Stomach smooth muscle (tissue), 2 donors: ENCODE measurements around the gene CSF3R.

Source experiments
- H3K27ac ChIP-seq: one replicate; pipeline ENCODE4 v1.7.0; 2013; ENCODE audit warnings: mild to moderate bottlenecking, low read length, inconsistent platforms
- H3K27me3 ChIP-seq, 2 donors: one replicate each; pipeline ENCODE4 v1.7.0; 2013; ENCODE audit warnings: low read length in 2 of 2; ENCODE audit not compliant: insufficient read depth in 2 of 2, control insufficient read depth in 1 of 2
- H3K36me3 ChIP-seq, 2 donors: one replicate each; pipeline ENCODE4 v1.7.0; 2013; ENCODE audit warnings: low read length in 2 of 2; ENCODE audit not compliant: control insufficient read depth in 2 of 2, insufficient read depth in 2 of 2
- H3K4me1 ChIP-seq: one replicate; pipeline ENCODE4 v1.7.0; 2013; ENCODE audit warnings: low read length; ENCODE audit not compliant: control insufficient read depth, insufficient read depth
- H3K4me3 ChIP-seq, 2 donors: one replicate each; pipeline ENCODE4 v1.7.0; 2013; ENCODE audit warnings: low read length in 2 of 2
- H3K9ac ChIP-seq, 2 donors: one replicate each; pipeline ENCODE4 v1.7.0; 2013; ENCODE audit warnings: low read length in 2 of 2, mild to moderate bottlenecking in 1 of 2
- H3K9me3 ChIP-seq, 2 donors: one replicate each; pipeline ENCODE4 v1.7.0; 2013; ENCODE audit warnings: low read length in 2 of 2; ENCODE audit not compliant: control insufficient read depth in 2 of 2
- donor health status: healthy.
- donor health status: Pancreatic carcinoma.

The CSF3R gene

GRCh38 chr1:36467700-36468455 is 14.8 kb downstream of the CSF3R start:
- Histone ChIP-seq H3K27ac (no peak overlapping the region), H3K4me3 (no peak overlapping the region), H3K4me1 (peaks cover 7% of the 10 kb centered on the region), H3K27me3 (no peaks in the 10 kb centered on the region), H3K9ac (no peak overlapping the region), H3K9me3 (no peaks in the 10 kb centered on the region), H3K36me3 (no peaks in the 10 kb centered on the region)

- Histone ChIP-seq H3K27me3 (no peaks in the 10 kb centered on the region), H3K27ac (no peak overlapping the region), H3K36me3 (peaks cover 0 to 4% of the 10 kb centered on the region in 2 donors), H3K4me1 (peaks cover 7% of the 10 kb centered on the region), H3K9me3 (no peaks in the 10 kb centered on the region), H3K4me3 (no peak overlapping the region), H3K9ac (no peak overlapping the region)
These were observed 15.7 kb downstream of the CSF3R start for GRCh38 chr1:36467027-36467410.

GRCh38 chr1:36466370-36467026 is 16.2 kb downstream of the CSF3R start:
- no peaks in the 10 kb centered on the region for H3K27me3 ChIP-seq
- peaks cover 3 to 6% of the 10 kb centered on the region in 2 donors for H3K36me3 ChIP-seq
- H3K9ac ChIP-seq = no peak overlapping the region
- no peak overlapping the region for H3K4me3 ChIP-seq
- no peaks in the 10 kb centered on the region for H3K9me3 ChIP-seq
- no peak overlapping the region for H3K27ac ChIP-seq
- H3K4me1 ChIP-seq = peaks cover 7% of the 10 kb centered on the region

- H3K27me3 ChIP-seq = no peaks in the 10 kb centered on the region
- H3K9ac ChIP-seq = no peak overlapping the region
- H3K27ac ChIP-seq = no peak overlapping the region
- H3K36me3 ChIP-seq = peaks cover 9 to 13% of the 10 kb centered on the region in 2 donors
- no peak overlapping the region for H3K4me3 ChIP-seq
- peaks cover 7% of the 10 kb centered on the region for H3K4me1 ChIP-seq
- H3K9me3 ChIP-seq = no peaks in the 10 kb centered on the region
These were observed 16.9 kb downstream of the CSF3R start for GRCh38 chr1:36465731-36466369.

GRCh38 chr1:36464605-36465393 is 17.9 kb downstream of the CSF3R start:
- H3K4me3 ChIP-seq = peak overlapping the region; percentile 88 to 99
- H3K9me3 ChIP-seq = no peaks in the 10 kb centered on the region
- peaks cover 18 to 20% of the 10 kb centered on the region in 2 donors for H3K36me3 ChIP-seq
- H3K27ac ChIP-seq = peak overlapping the region; percentile 96
- peak overlapping the region; percentile 78 to 84 for H3K9ac ChIP-seq
- H3K4me1 ChIP-seq = peaks cover 7% of the 10 kb centered on the region
- H3K27me3 ChIP-seq = no peaks in the 10 kb centered on the region

GRCh38 chr1:36463803-36464604 is 18.7 kb downstream of the CSF3R start, which contains the start of gene MRPS15:
TSS of gene MRPS15 (minus strand) at chr1:36464384. CDS start at chr1:36464275, 109 bp downstream.
- Histone ChIP-seq H3K36me3 (peaks cover 25 to 26% of the 10 kb centered on the region in 2 donors), H3K9me3 (no peaks in the 10 kb centered on the region), H3K4me3 (peak within 1 kb of the TSS; percentile 88 to 99), H3K27ac (peak within 1 kb of the TSS; percentile 96), H3K27me3 (no peaks in the 10 kb centered on the region), H3K9ac (peak within 1 kb of the TSS; percentile 78 to 91), H3K4me1 (peaks cover 7% of the 10 kb centered on the region)

GRCh38 chr1:36463463-36463802 is 19.3 kb downstream of the CSF3R start:
- peaks cover 29 to 30% of the 10 kb centered on the region in 2 donors for H3K36me3 ChIP-seq
- peak overlapping the region; percentile 78 to 91 for H3K9ac ChIP-seq
- H3K27ac ChIP-seq = peak overlapping the region; percentile 96

GRCh38 chr1:36458910-36459309 is 23.8 kb downstream of the CSF3R start:
- Histone ChIP-seq H3K9ac (no peak overlapping the region), H3K27ac (no peak overlapping the region), H3K4me1 (peaks cover 7% of the 10 kb centered on the region), H3K27me3 (no peaks in the 10 kb centered on the region), H3K36me3 (peaks cover 55 to 60% of the 10 kb centered on the region in 2 donors), H3K9me3 (no peaks in the 10 kb centered on the region), H3K4me3 (no peak overlapping the region)

More at GRCh38 chr1:36463463-36463802, 19.3 kb downstream of the CSF3R start:
- Histone ChIP-seq H3K4me3 (peak overlapping the region; percentile 88 to 99), H3K9me3 (no peaks in the 10 kb centered on the region), H3K27me3 (no peaks in the 10 kb centered on the region), H3K4me1 (peaks cover 7% of the 10 kb centered on the region)

- Histone ChIP-seq H3K27ac (no peak overlapping the region), H3K36me3 (peaks cover 55 to 60% of the 10 kb centered on the region in 2 donors), H3K4me1 (no peaks in the 10 kb centered on the region), H3K9ac (no peak overlapping the region), H3K9me3 (no peaks in the 10 kb centered on the region), H3K27me3 (no peaks in the 10 kb centered on the region), H3K4me3 (no peak overlapping the region)
These were observed 25.0 kb downstream of the CSF3R start for GRCh38 chr1:36457691-36458090.
